ENCODE data around the gene SLX4IP.

GRCh38 chr20:10408108-10408813, 26.8 kb upstream of the SLX4IP start:
- TF ChIP-seq POLR2A (IDR thresholded peaks at IDR 0.05) (no peak), CTCF (IDR thresholded peaks at IDR 0.05) (no peak), EP300 (IDR thresholded peaks at IDR 0.05) (no peak), POLR2AphosphoS5 (IDR thresholded peaks at IDR 0.05) (no peak)

Data from gastroesophageal sphincter (tissue), 3 donors.